Measurements from ENCODE around the gene EPHA10. TPM values are rescaled to one million over a fixed set of nuclear protein-coding genes. Genes with fewer than 3 reads are reported as not detected.

Gene EPHA10
- total RNA-seq, 1 donor from 2014 or later, result 8.6 TPM

DNA sequence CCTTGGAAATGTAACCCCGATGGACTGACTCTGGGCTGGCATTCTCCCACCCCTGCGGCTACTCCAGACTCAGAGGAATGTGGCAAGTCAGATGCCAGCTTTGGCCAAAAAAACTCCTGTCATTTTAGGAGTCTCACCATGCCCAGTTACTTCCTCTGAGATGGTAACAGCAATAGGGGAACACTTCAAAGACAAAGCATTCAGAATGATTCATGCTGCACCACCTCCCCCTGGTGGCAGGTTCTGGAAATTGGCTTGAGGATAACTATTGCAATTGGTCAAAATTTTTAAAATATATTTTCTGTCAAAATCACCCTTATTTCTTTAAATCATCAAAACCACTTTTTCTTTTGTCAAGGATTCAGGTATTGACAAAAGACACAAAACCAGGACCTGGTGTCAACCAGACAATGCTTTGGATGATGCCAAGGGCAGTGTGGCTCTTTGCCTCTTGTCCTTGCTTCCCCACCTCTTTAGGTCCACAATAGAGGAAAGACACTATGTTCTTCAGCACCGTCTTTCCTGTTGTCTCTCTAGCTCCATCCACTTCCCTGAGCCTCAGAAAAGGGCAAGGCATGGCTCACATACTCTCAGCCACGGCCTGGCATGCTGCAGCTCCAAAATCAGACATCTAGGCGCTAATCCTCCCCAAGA lies 82.5 kb downstream of the EPHA10 start:
- FAIRE-seq (peak; percentile 60), DNase-seq (ENCODE audit: low spot score in 2 of 2) (peak; percentile 31 to 59)

- DNase-seq (ENCODE audit: low spot score in 2 of 2) (no peak), FAIRE-seq (no peak)
Measured at GRCh38 chr1:37680933-37681332, 84.0 kb downstream of the EPHA10 start.

DNA sequence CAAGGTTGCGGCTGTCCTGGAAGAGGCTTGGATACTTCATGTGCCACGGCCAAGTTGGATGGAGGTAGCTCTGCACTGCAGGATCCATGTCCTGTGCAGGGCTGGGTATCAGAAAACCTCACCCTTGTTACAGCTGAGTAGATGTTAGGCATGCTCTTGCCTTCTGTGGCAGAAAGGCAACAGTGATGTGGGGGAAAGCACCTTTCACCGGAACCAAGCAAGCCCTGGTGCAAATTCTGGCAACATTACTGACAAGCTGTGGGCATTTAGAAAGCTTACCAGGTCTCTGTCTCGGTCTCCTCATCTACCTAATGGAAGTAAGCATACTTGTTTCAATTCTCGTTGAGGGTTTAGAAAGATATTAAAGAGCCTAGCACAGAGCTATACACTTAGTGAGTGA lies 87.1 kb downstream of the EPHA10 start:
- FAIRE-seq (no peak), DNase-seq (ENCODE audit: low spot score in 2 of 2) (no peak)

DNA sequence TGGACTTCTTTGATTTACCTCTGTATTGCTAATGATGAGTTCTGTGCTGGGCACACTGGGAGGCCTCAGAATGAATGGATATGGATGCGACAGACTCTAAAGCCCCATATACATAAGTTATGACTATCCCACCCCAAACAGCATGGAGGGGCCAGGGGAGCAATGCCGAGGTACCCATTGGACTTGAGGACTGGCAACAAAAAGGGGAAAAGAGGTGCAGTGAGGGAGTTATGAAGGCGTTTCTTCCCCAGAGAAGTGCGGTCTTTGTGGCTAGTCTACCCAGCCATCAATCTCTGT lies 87.8 kb downstream of the EPHA10 start:
- no peak for FAIRE-seq
- DNase-seq (ENCODE audit: low spot score in 2 of 2), result no peak

GRCh38 chr1:37676281-37677142 lies 88.4 kb downstream of the EPHA10 start:
- no peak for DNase-seq (ENCODE audit: low spot score in 2 of 2)
- no peak for FAIRE-seq

DNA sequence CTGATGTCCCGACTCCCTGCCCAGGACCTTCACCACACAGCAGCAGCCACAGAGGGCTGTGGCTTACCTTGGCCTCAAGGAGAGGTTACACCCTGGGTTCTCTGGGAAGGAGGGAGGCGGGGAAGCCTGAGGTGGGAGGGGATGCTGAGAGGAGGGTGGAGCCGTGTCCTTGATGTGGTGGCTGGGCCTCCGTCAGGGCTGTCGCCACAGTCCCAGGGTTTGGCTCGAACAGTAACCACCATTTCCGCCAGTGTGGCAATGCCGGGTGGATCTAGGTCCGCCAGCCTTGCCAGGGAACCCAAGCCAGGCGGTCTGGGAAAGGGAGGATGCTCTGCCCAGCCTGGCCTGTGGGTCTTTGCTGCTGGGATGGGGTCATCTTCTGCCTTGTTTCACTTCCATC lies 91.0 kb downstream of the EPHA10 start:
- DNase-seq (ENCODE audit: low spot score in 2 of 2) (no peak), FAIRE-seq (no peak)

- DNase-seq (ENCODE audit: low spot score in 2 of 2), result no peak
- FAIRE-seq, result no peak
Measured at GRCh38 chr1:37672136-37672870, 92.6 kb downstream of the EPHA10 start.

GRCh38 chr1:37671261-37671660 lies 93.7 kb downstream of the EPHA10 start:
- DNase-seq (ENCODE audit: low spot score in 2 of 2) (no peak), FAIRE-seq (no peak)

DNA sequence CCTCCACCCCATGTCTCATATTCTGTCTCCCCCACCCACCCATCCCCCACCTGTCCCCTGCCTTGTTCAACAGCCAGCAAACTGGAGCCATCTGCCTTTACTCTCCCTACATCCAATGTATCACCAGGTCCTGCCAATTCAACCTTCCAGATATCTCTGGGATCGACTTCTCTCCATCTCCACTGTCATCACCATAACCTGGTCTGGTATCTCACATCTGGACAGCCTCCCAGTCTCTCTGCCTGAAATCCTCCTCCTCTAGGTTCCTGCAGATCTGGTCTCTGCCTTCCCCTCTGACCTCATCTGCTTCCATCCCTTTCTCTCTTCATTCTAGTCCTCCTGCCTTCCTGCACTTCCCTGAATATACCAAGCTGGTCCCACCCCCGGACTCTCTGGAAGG lies 94.8 kb downstream of the EPHA10 start:
- DNase-seq (ENCODE audit: low spot score in 2 of 2) (no peak), FAIRE-seq (no peak)

DNA sequence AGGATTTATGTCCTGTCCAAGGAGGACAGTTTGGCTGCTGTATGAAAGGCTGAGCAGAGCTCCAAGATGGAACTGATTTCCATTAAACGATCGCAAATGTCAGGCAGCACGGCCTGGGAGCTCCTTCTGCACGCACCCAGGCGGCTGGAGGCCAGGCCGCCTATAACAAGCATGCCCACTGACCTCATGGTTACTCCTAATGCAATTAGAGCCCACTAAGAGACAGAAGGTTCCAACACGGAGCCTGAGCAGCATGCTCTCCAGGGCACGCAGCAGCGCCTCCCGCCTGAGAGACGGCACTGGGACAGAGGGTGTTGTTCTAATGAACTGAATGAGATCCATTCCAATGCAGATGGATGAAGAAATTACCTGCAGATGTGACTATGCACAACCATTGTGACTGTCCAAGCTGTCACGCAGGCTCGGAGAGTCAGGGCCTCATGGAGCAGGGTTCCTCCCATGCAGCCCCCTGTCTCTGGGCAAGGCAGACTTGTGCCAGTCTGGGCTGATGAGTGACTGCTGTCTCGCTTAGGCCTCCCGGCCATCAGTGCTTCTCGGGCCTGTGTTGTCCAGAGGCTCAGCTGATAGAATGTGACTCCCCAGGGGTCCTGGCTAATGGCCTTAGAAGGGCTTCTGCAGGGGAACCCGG lies 97.8 kb downstream of the EPHA10 start:
- DNase-seq (ENCODE audit: low spot score in 2 of 2) (no peak), FAIRE-seq (no peak)

DNA sequence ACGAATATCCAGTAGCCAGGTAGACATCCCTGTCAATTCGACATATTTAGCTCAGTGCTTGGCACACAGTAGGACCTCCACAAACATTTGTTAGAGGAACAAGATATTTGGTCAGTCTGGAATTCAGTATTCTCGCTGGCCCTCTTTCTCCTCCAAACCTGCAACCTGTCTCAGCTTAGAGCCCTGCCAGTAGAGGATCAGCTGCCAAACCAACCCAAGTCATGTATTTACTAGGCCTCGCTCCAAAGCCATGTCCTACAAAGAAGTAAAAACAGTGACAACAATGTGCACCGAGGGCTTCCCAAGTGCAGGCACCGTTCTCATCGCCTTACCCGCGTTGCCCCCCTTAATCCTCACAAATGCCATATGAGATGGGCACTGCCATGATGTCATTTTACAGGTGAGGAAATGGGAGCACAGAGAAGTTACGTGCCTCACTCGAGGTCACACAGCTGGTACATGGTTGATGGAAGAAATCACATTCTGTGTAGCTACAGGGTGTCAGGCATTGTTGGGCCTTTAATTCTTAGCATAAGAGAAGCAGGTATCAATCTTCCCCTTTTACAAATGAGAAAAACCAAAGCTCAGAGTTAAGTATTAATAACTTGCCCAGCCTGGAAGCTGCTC lies 98.6 kb downstream of the EPHA10 start:
- no peak for FAIRE-seq
- no peak for DNase-seq (ENCODE audit: low spot score in 2 of 2)

Small RNA genes lying within 50 kb of the gene (small RNA-seq; reads per million reads assigned to genes)
- not detected for gene RF00019

Other genes starting within 250 kb of the EPHA10 start
- 29.8 TPM for gene SNIP1, start 210.8 kb downstream of the EPHA10 start, total RNA-seq
- 2.9 TPM for gene DNALI1, start 208.2 kb downstream of the EPHA10 start, total RNA-seq
- 44.4 TPM for gene GNL2, start 169.2 kb downstream of the EPHA10 start, total RNA-seq
- gene RSPO1, start 130.2 kb downstream of the EPHA10 start, total RNA-seq, result not detected
- 0.82 TPM for gene CDCA8, start 72.6 kb downstream of the EPHA10 start, total RNA-seq
- 28.9 TPM for gene MANEAL, start 28.7 kb upstream of the EPHA10 start, total RNA-seq
- gene C1orf122, start 42.7 kb upstream of the EPHA10 start, total RNA-seq, result 16.3 TPM
- gene YRDC, start 43.1 kb upstream of the EPHA10 start, total RNA-seq, result 16.3 TPM
- 2.0 TPM for gene MTF1, start 94.5 kb upstream of the EPHA10 start, total RNA-seq
- 13.9 TPM for gene INPP5B, start 181.9 kb upstream of the EPHA10 start, total RNA-seq
- gene SF3A3, start 224.9 kb upstream of the EPHA10 start, total RNA-seq, result 69.3 TPM
- 4.9 TPM for gene FHL3, start 240.4 kb upstream of the EPHA10 start, total RNA-seq
- 49.7 TPM for gene UTP11, start 247.6 kb upstream of the EPHA10 start, total RNA-seq